ENCODE measurements around the gene PLEKHB1.

DNA sequence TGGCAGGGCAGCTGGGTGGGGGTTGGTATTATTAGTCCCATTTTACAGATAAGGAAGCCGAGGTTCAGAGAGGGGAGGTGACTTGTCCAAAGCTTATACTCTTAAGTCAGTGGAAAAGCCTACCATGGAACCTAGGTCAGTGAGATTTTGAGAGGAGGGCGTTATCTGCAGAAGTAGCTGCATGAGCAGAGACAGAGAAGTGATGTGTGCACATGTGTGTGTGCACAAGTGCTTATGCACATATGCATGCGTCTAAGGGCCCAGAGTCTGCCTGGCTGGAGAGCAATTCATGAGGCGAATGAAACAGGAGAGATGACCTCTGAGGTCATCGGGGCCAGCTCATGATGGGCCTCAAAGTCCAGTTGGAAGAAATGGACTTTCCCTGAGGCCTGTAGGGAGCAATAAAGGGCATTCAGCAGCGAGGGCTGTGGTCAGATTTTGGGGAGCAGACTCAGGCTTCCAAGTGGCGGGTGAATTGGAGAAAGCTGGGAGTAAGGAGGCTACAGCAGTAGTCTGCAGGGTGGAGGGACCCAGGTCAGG, 8.2 kb downstream of the PLEKHB1 start:
- TF ChIP-seq, protein P1, sequence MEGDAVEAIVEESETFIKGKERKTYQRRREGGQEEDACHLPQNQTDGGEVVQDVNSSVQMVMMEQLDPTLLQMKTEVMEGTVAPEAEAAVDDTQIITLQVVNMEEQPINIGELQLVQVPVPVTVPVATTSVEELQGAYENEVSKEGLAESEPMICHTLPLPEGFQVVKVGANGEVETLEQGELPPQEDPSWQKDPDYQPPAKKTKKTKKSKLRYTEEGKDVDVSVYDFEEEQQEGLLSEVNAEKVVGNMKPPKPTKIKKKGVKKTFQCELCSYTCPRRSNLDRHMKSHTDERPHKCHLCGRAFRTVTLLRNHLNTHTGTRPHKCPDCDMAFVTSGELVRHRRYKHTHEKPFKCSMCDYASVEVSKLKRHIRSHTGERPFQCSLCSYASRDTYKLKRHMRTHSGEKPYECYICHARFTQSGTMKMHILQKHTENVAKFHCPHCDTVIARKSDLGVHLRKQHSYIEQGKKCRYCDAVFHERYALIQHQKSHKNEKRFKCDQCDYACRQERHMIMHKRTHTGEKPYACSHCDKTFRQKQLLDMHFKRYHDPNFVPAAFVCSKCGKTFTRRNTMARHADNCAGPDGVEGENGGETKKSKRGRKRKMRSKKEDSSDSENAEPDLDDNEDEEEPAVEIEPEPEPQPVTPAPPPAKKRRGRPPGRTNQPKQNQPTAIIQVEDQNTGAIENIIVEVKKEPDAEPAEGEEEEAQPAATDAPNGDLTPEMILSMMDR (IDR thresholded peaks at IDR 0.05) = no peak
- no peak for TF ChIP-seq POLR2A (IDR thresholded peaks at IDR 0.05)

Measured in thyroid gland (tissue), 4 donors.